Loucy (cell line): ENCODE results near the gene PAWR.

Source experiments
- EZH2phosphoT487 ChIP-seq: fragments of 200-600 bp; IDR thresholded peaks from 2 replicates; pipeline ENCODE4 v1.6.1; 2018; ENCODE audit warnings: antibody characterized with exemption, mild to moderate bottlenecking, moderate library complexity, borderline replicate concordance
- TF ChIP-seq, protein P1 (sequence below): fragments of 200-600 bp; sonication (generic); conservative IDR thresholded peaks from 2 replicates; pipeline ENCODE4 v1.5.1; 2014; ENCODE audit warnings: mild to moderate bottlenecking, antibody characterized with exemption, low read length

DNA sequence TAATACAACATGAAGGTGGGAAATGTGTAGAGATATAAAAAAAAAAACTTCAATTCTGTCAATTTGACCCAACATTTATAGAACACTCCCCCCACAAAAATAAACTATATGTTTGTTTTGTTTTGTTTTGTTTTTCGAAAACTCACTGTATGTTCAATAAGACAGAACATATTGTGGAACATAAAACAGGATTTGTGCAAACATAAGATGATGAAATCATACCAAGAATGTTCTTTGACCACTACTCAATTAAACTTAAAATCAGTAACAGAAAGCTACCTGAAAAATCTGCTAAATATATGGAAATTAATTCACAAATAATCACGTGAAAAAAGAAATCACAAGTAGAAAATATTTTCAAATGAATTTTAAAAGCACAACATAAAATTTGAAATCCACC lies 61.2 kb downstream of the PAWR start:
- TF ChIP-seq EZH2phosphoT487: no peak
- TF ChIP-seq, protein P1, sequence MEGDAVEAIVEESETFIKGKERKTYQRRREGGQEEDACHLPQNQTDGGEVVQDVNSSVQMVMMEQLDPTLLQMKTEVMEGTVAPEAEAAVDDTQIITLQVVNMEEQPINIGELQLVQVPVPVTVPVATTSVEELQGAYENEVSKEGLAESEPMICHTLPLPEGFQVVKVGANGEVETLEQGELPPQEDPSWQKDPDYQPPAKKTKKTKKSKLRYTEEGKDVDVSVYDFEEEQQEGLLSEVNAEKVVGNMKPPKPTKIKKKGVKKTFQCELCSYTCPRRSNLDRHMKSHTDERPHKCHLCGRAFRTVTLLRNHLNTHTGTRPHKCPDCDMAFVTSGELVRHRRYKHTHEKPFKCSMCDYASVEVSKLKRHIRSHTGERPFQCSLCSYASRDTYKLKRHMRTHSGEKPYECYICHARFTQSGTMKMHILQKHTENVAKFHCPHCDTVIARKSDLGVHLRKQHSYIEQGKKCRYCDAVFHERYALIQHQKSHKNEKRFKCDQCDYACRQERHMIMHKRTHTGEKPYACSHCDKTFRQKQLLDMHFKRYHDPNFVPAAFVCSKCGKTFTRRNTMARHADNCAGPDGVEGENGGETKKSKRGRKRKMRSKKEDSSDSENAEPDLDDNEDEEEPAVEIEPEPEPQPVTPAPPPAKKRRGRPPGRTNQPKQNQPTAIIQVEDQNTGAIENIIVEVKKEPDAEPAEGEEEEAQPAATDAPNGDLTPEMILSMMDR: no peak
